K562 (cell line): Measurements from ENCODE around the gene WWOX. TPM values are rescaled to one million over a fixed set of nuclear protein-coding genes. Genes with fewer than 3 reads are reported as not detected.

Source experiments
- ATAC-seq: fragments of 200-7000 bp; cut with Tn5 transposase; 3 replicates; pipeline ENCODE4 v1.9.1; 2020; ENCODE audit warnings: moderate library complexity
- BruUV-seq: library from RNA; stranded (reverse); fragments of 400-500 nt; replicated peaks from 2 replicates; lab custom pipeline; 2021; lab: Mats Ljungman, UMichigan
- CTCF ChIA-PET: fragments of 300-600 bp; formaldehyde crosslinking; extraction: SDS; loops from one replicate; lab custom pipeline; 2021; ENCODE audit warnings: low intra/inter-chr PET ratio; lab: Yijun Ruan, JAX
- POLR2A ChIA-PET: fragments of 300-600, 350-650 bp; sonication (Branson Sonifier 250); formaldehyde crosslinking; extraction: SDS; loops from one replicate; lab custom pipeline; 2021; ENCODE audit warnings: antibody characterized with exemption, inconsistent platforms; lab: Yijun Ruan, JAX
- DNase-seq, 4 experiments: peaks; one replicate each; pipeline versions ENCODE4 v3.0.0 to v3.0.0-alpha.2; 2011 to 2018; ENCODE audit warnings: low spot score in 3 of 4, mixed read lengths in 3 of 4; ENCODE audit errors: extremely low read depth in 1 of 4
- FAIRE-seq: peaks from 2 replicates; lab custom pipeline; 2011; peaks lifted over from hg19 to GRCh38; lab: Jason Lieb, UNC
- H2AFZ ChIP-seq: 2 replicates; pipeline ENCODE4 v1.6.0; 2011; ENCODE audit warnings: low read depth, low read length, control low read depth, inconsistent platforms
- H3K27ac ChIP-seq: fragments of 200-600 bp; 3 replicates; pipeline ENCODE4 v1.8.0; 2011; ENCODE audit warnings: low read depth, mild to moderate bottlenecking, control low read depth, inconsistent platforms, low read length, moderate library complexity, mixed read lengths; ENCODE audit errors: extremely low read depth
- H3K27me3 ChIP-seq, 2 experiments: fragments of 300-600 bp in 1 of 2; 2 replicates in 1 of 2; 3 replicates in 1 of 2; pipeline versions ENCODE4 v1.6.0 to v1.8.0; 2011; ENCODE audit warnings: inconsistent platforms in 2 of 2, low read length in 2 of 2, mild to moderate bottlenecking in 1 of 2, mixed read lengths in 1 of 2, moderate library complexity in 1 of 2; ENCODE audit not compliant: control insufficient read depth in 2 of 2, insufficient read depth in 2 of 2
- H3K36me3 ChIP-seq: fragments of 300-600 bp; 3 replicates; pipeline ENCODE4 v1.8.0; 2011; ENCODE audit warnings: mild to moderate bottlenecking, low read length, inconsistent platforms; ENCODE audit not compliant: control insufficient read depth, insufficient read depth
- H3K4me1 ChIP-seq, 2 experiments: fragments of 200-600 bp in 1 of 2; replicated peaks in 1 of 2; 2 replicates in 1 of 2; 3 replicates in 1 of 2; pipeline versions ENCODE4 v1.5.1 to v1.8.0; 2011; ENCODE audit warnings: inconsistent platforms in 2 of 2, low read length in 2 of 2, mild to moderate bottlenecking in 1 of 2, mixed read lengths in 1 of 2, moderate library complexity in 1 of 2; ENCODE audit not compliant: control insufficient read depth in 2 of 2, insufficient read depth in 2 of 2
- H3K4me2 ChIP-seq: 2 replicates; pipeline ENCODE4 v1.6.1; 2011; ENCODE audit warnings: low read length, control low read depth, inconsistent platforms, mixed read lengths; ENCODE audit not compliant: insufficient read depth
- H3K4me3 ChIP-seq: fragments of 200-600 bp; sonication (generic), shearing (Covaris generic); 2 replicates; pipeline ENCODE4 v1.5.1; 2016; ENCODE audit warnings: control low read depth, inconsistent platforms
- H3K79me2 ChIP-seq: fragments of 200-600 bp; 3 replicates; pipeline ENCODE4 v1.8.0; 2011; ENCODE audit warnings: low read length, inconsistent platforms; ENCODE audit not compliant: control insufficient read depth, insufficient read depth
- H3K9ac ChIP-seq, 2 experiments: 2 replicates each; pipeline versions ENCODE4 v1.6.0 to v1.6.1; 2011; ENCODE audit warnings: low read depth in 2 of 2, low read length in 2 of 2, control low read depth in 1 of 2, inconsistent platforms in 1 of 2, mild to moderate bottlenecking in 1 of 2, mixed read lengths in 1 of 2; ENCODE audit not compliant: insufficient read depth in 1 of 2
- H3K9me1 ChIP-seq: one replicate; pipeline ENCODE4 v1.6.0; 2011; ENCODE audit warnings: inconsistent platforms, mild to moderate bottlenecking, low read length, moderate library complexity; ENCODE audit not compliant: control insufficient read depth, insufficient read depth
- H3K9me3 ChIP-seq: replicated peaks from 2 replicates; pipeline ENCODE4 v1.5.1; 2011; ENCODE audit warnings: low read depth, low read length, inconsistent platforms; ENCODE audit not compliant: control insufficient read depth, insufficient read depth
- H4K20me1 ChIP-seq: replicated peaks from 2 replicates; pipeline ENCODE4 v1.6.1; 2011; ENCODE audit warnings: low read length, inconsistent platforms, mixed read lengths; ENCODE audit not compliant: control insufficient read depth, insufficient read depth
- ARID1B ChIP-seq: fragments of 450-650 bp; IDR thresholded peaks from 2 replicates; pipeline ENCODE4 v1.6.1; 2016; ENCODE audit warnings: antibody characterized with exemption, mild to moderate bottlenecking, inconsistent platforms
- ELF2 ChIP-seq: fragments of 250-450 bp; sonication (Bioruptor Pico); IDR thresholded peaks from 2 replicates; pipeline ENCODE4 v1.5.0; 2021; ENCODE audit warnings: mild to moderate bottlenecking
- FOXP1 ChIP-seq: sonication (generic); formaldehyde crosslinking; IDR thresholded peaks from 2 replicates; pipeline ENCODE4 v1.8.0; 2022; ENCODE audit warnings: mild to moderate bottlenecking, missing genetic modification reagents
- HDAC6 ChIP-seq: IDR thresholded peaks from 2 replicates; pipeline ENCODE4 v1.6.1; 2012; ENCODE audit warnings: low read depth, mild to moderate bottlenecking, control low read depth, inconsistent platforms, low read length, moderate library complexity
- MYBL2 ChIP-seq, 2 experiments: fragments of 450-650 bp in 1 of 2; sonication (generic) in 1 of 2; formaldehyde crosslinking in 1 of 2; IDR thresholded peaks; 2 replicates each; pipeline versions ENCODE4 v1.6.1 to v1.8.1; 2017 to 2022; ENCODE audit warnings: borderline replicate concordance in 1 of 2, inconsistent platforms in 1 of 2, low read depth in 1 of 2, mild to moderate bottlenecking in 1 of 2, missing genetic modification reagents in 1 of 2, moderate library complexity in 1 of 2
- NELFE ChIP-seq: IDR thresholded peaks from 2 replicates; pipeline ENCODE4 v1.6.1; 2011; ENCODE audit warnings: mild to moderate bottlenecking; ENCODE audit not compliant: insufficient read depth, insufficient read length
- RNF2 ChIP-seq: sonication (generic); IDR thresholded peaks from 2 replicates; pipeline ENCODE4 v1.6.1; 2016
- SRF ChIP-seq, 2 experiments: fragments of 250-450, 450-650 bp in 1 of 2; sonication (Bioruptor Pico) in 1 of 2; sonication (generic) in 1 of 2; formaldehyde crosslinking; IDR thresholded peaks; 2 replicates each; pipeline versions ENCODE4 v1.5.0 to v1.5.1; 2020 to 2022; ENCODE audit warnings: mild to moderate bottlenecking in 1 of 2, missing genetic modification reagents in 1 of 2
- WGBS: fragments of 100-300 bp; shearing (Covaris generic); methylation state at CpG from one replicate; pipeline ENCODE4 v1.1.6; 2016; ENCODE audit warnings: low coverage, mixed read lengths; ENCODE audit not compliant: insufficient coverage; ENCODE audit errors: missing lambda C conversion rate; 5-methylcytosine and 5-hydroxymethylcytosine counted together
- in situ Hi-C: fragments of 300-500 bp; cut with MboI; formaldehyde crosslinking; loops from 4 replicates; pipeline ENCODE4 v1.15.0; 2018; ENCODE audit warnings: inconsistent platforms, mixed read lengths
- intact Hi-C: fragments of 100-400 bp; cut with micrococcal nuclease; formaldehyde crosslinking; loops from 2 replicates; pipeline ENCODE4 v1.14.2; 2022
- polyA plus RNA-seq, 8 experiments: library from polyadenylated mRNA; depleted of rRNA in 4 of 8; stranded (reverse) in 5 of 8; unstranded in 3 of 8; fragments of >200 nt; fragmentation: Nextera tagmentation in 2 of 8; fragmentation: Illumina TruSeq in 1 of 8; extraction: Ambion mirVana in 2 of 8; extraction: Trizol in 1 of 8; gene quantifications; 2 replicates each; pipeline versions ENCODE4 v1.2.1 to v1.2.3, GENCODE V29; 2011 to 2014; ENCODE audit warnings: inconsistent platforms in 1 of 8, missing spikeins in 1 of 8
- total RNA-seq, 7 experiments: library from RNA; depleted of rRNA in 6 of 7; stranded (reverse); fragments of >200 nt in 6 of 7; fragmentation: Illumina TruSeq in 2 of 7; extraction: Trizol in 2 of 7; gene quantifications; 2 replicates each; pipeline versions ENCODE4 v1.2.1 to v1.2.3, GENCODE V29; 2011 to 2021; ENCODE audit warnings: low replicate concordance in 1 of 7
- TF ChIP-seq, protein P1 (sequence below): sonication (generic); formaldehyde crosslinking; IDR thresholded peaks from 2 replicates; pipeline ENCODE4 v1.8.1; 2023; ENCODE audit warnings: mild to moderate bottlenecking, missing genetic modification reagents
- TF ChIP-seq, protein P2 (sequence below): fragments of 250-450 bp; sonication (Bioruptor Pico); IDR thresholded peaks from 2 replicates; pipeline ENCODE4 v1.8.0; 2022; ENCODE audit warnings: inconsistent platforms, mild to moderate bottlenecking, moderate library complexity, borderline replicate concordance
- TF ChIP-seq, protein P3 (sequence below), 2 experiments: fragments of 450-650 bp in 1 of 2; sonication (generic) in 1 of 2; formaldehyde crosslinking; conservative IDR thresholded peaks; 2 replicates each; pipeline versions ENCODE4 v1.4.0 to v1.8.1; 2020 to 2022; ENCODE audit warnings: mild to moderate bottlenecking in 1 of 2, missing genetic modification reagents in 1 of 2
- TF ChIP-seq, protein P4 (sequence below): sonication (generic); formaldehyde crosslinking; IDR thresholded peaks from 2 replicates; pipeline ENCODE4 v1.8.1; 2023; ENCODE audit warnings: mild to moderate bottlenecking, missing genetic modification reagents

The WWOX gene
- total and polyA plus RNA-seq, 9 of the 15 experiments (the other 6 are each of a cell fraction or from before 2014, with no cell fraction given) = 1.6 to 22.7 (median 8.1) TPM

DNA sequence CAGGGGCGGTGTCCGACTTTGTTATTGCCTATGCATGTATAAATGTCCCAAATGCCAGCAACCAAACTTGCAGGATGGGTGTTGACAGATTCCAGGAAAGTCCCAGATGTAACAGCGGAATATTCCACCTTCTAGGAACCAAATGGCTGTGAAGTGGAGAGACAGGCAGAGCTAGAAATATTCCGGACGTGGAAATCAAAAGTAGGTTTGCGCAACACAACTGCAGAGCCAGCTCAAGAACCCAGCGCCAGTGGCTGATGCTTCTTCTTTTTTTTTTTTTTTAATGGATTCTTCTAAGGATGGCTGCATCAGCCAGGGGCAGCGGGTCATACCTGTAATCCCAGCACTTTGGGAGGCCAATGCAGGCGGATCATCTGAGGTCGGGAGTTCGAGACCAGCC, 899.4 kb downstream of the WWOX start (continued):
- TF ChIP-seq, protein P1, sequence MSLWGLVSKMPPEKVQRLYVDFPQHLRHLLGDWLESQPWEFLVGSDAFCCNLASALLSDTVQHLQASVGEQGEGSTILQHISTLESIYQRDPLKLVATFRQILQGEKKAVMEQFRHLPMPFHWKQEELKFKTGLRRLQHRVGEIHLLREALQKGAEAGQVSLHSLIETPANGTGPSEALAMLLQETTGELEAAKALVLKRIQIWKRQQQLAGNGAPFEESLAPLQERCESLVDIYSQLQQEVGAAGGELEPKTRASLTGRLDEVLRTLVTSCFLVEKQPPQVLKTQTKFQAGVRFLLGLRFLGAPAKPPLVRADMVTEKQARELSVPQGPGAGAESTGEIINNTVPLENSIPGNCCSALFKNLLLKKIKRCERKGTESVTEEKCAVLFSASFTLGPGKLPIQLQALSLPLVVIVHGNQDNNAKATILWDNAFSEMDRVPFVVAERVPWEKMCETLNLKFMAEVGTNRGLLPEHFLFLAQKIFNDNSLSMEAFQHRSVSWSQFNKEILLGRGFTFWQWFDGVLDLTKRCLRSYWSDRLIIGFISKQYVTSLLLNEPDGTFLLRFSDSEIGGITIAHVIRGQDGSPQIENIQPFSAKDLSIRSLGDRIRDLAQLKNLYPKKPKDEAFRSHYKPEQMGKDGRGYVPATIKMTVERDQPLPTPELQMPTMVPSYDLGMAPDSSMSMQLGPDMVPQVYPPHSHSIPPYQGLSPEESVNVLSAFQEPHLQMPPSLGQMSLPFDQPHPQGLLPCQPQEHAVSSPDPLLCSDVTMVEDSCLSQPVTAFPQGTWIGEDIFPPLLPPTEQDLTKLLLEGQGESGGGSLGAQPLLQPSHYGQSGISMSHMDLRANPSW = no peak
- TF ChIP-seq FOXP1 (no peak), ELF2 (no peak)

DNA sequence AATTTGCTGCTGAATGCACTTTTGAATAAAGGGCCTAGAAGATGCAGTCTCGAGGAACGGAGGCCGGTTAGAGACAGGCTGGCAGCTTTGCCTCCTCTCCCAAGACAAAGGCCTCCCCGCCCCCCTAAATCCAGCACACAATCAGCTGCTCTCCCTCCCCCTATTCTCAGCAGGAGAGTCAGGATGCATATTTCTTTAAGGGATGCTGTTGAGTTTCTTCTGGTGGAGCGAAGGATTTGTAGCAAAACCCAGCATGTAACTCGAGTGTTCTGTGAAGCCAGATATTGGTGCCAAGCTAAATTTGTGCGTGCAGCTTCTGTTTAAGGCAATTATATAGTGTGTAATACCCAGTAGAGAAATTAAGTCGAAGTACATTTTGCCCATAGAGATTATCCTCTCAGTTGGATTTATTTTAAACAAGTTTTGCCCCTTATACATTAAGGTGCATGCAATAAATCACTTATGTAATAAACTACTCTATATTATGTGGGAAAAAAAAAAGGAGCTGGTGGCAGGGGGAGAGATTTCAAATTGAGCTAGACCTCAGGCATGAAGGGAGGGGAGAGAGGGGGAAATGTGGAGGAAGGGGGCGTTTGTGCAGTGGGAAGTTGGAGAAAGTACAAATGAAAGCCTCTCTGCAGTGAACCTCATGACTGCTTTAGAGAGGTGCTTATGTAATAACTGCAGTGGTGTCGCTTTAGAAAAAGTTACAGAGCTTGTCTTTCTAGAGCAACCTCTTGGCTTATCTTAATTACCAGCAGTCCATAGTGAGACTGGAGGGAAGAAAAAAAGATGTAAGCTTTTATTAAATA, 901.9 kb downstream of the WWOX start:
- Histone ChIP-seq H3K4me2 (no peak overlapping the region), H3K27ac (no peak overlapping the region), H3K4me3 (no peak overlapping the region), H3K27me3 (peaks cover 32 to 49% of the 10 kb centered on the region in 2 experiments), H3K79me2 (no peaks in the 10 kb centered on the region), H3K9ac (no peak overlapping the region), H3K9me3 (no peaks in the 10 kb centered on the region), H2AFZ (no peak overlapping the region), H3K36me3 (no peaks in the 10 kb centered on the region), H4K20me1 (no peaks in the 10 kb centered on the region), H3K9me1 (no peaks in the 10 kb centered on the region), H3K4me1 (no peaks in the 10 kb centered on the region)
- intact Hi-C loops (no loop called here), in situ Hi-C loops (no loop called here)
- ChIA-PET CTCF (no interaction called here), POLR2A (interaction anchor here (1.7 kb wide), 1 partner anchor 21 kb away, joined by 5 read pairs; no protein-coding TSS in a partner anchor)
- DNase-seq (no peak), FAIRE-seq (no peak), ATAC-seq (no peak)
- TF ChIP-seq MYBL2 (IDR thresholded peaks at IDR 0.05; ENCODE audit: low read depth) (no peak), MYBL2 (CRISPR knock-in tag; IDR thresholded peaks at IDR 0.05; ENCODE audit: borderline replicate concordance) (no peak), SRF (CRISPR knock-in tag; IDR thresholded peaks at IDR 0.05) (no peak), NELFE (no peak), ARID1B (no peak), RNF2 (no peak), HDAC6 (no peak)
- TF ChIP-seq, protein P2, sequence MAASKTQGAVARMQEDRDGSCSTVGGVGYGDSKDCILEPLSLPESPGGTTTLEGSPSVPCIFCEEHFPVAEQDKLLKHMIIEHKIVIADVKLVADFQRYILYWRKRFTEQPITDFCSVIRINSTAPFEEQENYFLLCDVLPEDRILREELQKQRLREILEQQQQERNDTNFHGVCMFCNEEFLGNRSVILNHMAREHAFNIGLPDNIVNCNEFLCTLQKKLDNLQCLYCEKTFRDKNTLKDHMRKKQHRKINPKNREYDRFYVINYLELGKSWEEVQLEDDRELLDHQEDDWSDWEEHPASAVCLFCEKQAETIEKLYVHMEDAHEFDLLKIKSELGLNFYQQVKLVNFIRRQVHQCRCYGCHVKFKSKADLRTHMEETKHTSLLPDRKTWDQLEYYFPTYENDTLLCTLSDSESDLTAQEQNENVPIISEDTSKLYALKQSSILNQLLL (CRISPR knock-in tag) = no peak
- TF ChIP-seq, protein P3, sequence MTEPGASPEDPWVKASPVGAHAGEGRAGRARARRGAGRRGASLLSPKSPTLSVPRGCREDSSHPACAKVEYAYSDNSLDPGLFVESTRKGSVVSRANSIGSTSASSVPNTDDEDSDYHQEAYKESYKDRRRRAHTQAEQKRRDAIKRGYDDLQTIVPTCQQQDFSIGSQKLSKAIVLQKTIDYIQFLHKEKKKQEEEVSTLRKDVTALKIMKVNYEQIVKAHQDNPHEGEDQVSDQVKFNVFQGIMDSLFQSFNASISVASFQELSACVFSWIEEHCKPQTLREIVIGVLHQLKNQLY (CRISPR knock-in tag; conservative IDR thresholded peaks at IDR 0.05) = no peak
- TF ChIP-seq, protein P4, sequence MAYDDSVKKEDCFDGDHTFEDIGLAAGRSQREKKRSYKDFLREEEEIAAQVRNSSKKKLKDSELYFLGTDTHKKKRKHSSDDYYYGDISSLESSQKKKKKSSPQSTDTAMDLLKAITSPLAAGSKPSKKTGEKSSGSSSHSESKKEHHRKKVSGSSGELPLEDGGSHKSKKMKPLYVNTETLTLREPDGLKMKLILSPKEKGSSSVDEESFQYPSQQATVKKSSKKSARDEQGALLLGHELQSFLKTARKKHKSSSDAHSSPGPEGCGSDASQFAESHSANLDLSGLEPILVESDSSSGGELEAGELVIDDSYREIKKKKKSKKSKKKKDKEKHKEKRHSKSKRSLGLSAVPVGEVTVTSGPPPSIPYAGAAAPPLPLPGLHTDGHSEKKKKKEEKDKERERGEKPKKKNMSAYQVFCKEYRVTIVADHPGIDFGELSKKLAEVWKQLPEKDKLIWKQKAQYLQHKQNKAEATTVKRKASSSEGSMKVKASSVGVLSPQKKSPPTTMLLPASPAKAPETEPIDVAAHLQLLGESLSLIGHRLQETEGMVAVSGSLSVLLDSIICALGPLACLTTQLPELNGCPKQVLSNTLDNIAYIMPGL (CRISPR knock-in tag) = no peak
- WGBS = 2% methylated on average over 10 of the region's 10 CpGs
- BruUV-seq = no TSS peak
